Heart left ventricle (tissue), 13 donors: Measurements from ENCODE around the gene BLACAT1.

Experiments
- POLR2A ChIP-seq, 2 donors: fragments of 450-650 bp; IDR thresholded peaks; one replicate each; pipeline ENCODE4 v1.6.1; 2017; ENCODE audit warnings: antibody characterized with exemption in 2 of 2, mild to moderate bottlenecking in 2 of 2, moderate library complexity in 2 of 2
- TF ChIP-seq, protein P1 (sequence below), 12 donors: fragments of 200-600 bp; sonication (generic) in 4 of 12; IDR thresholded peaks; one replicate each; pipeline versions ENCODE4 v1.5.0 to v1.8.0; 2018 to 2022; ENCODE audit warnings: antibody characterized with exemption in 12 of 12, mild to moderate bottlenecking in 5 of 12
- donor health status: ischemic (EF 13 %, LVEDD 7.1; RV severe dilation, severe dysfunction).
- donor health status: DM: no; HTN: yes; CAD: no.
- donor health status: DM: no; HTN: no; CAD: no.
- donor health status: ischemic (EF 25% LVEDD 6.9; RV normal size, moderate dysfunction).
- donor health status: ischemic (EF 25% LVEDD 5.7; RV mildly dilated, moderate dysfunction).
- donor health status: ischemic (EF 35%, LVEDD 5.7; RV mildly dilated, moderate dysfunction).
- donor health status: nonischemic (EF 11% LVEDD 7.7; RV severe dilation, severe dysfunction).
- donor health status: DM: yes; HTN: yes; CAD: no.
- donor health status: PGD.
- donor health status: ischemic (EF 29% LVEDD 5.4; RV normal size, mild dysfunction).
- donor health status: nonischemic (EF 23%, LVEDD 6.1; RV moderate dilation, normal function).

DNA sequence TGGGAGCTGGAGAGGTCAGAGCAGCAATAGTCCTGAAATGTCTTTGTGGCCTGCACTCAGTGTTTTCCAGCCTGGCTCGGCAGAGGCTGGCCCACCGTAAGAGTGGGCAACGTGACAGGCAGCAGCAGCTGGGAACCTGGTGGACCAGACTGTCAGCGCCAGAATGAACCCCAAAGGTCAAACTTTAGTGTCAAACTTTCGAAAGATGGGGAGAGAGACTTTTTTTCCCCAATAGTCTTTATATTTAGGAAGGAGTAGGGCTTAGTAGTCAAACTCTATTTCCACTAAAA lies 10.3 kb downstream of the BLACAT1 start:
- TF ChIP-seq, protein P1, sequence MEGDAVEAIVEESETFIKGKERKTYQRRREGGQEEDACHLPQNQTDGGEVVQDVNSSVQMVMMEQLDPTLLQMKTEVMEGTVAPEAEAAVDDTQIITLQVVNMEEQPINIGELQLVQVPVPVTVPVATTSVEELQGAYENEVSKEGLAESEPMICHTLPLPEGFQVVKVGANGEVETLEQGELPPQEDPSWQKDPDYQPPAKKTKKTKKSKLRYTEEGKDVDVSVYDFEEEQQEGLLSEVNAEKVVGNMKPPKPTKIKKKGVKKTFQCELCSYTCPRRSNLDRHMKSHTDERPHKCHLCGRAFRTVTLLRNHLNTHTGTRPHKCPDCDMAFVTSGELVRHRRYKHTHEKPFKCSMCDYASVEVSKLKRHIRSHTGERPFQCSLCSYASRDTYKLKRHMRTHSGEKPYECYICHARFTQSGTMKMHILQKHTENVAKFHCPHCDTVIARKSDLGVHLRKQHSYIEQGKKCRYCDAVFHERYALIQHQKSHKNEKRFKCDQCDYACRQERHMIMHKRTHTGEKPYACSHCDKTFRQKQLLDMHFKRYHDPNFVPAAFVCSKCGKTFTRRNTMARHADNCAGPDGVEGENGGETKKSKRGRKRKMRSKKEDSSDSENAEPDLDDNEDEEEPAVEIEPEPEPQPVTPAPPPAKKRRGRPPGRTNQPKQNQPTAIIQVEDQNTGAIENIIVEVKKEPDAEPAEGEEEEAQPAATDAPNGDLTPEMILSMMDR (IDR thresholded peaks at IDR 0.05) = no peak
- no peak for TF ChIP-seq POLR2A (IDR thresholded peaks at IDR 0.05)
